Fibroblast of gingiva (primary cell): ENCODE data around the gene ATP5IF1.

ENCODE experiments used
- DNase-seq: peaks from one replicate; pipeline ENCODE4 v3.0.0-alpha.2; 2011; ENCODE audit warnings: low read depth

ATP5IF1 gene

GRCh38 chr1:28265577-28265976 is 29.7 kb downstream of the ATP5IF1 start:
- no peak for DNase-seq

- DNase-seq, result no peak
Observed at GRCh38 chr1:28266920-28267322, 31.0 kb downstream of the ATP5IF1 start.

GRCh38 chr1:28267633-28268032 is 31.7 kb downstream of the ATP5IF1 start:
- no peak for DNase-seq

GRCh38 chr1:28269529-28269928 is 33.6 kb downstream of the ATP5IF1 start:
- DNase-seq, result no peak

GRCh38 chr1:28272215-28272852 is 36.4 kb downstream of the ATP5IF1 start:
- no peak for DNase-seq

GRCh38 chr1:28273216-28273860 is 37.4 kb downstream of the ATP5IF1 start:
- DNase-seq, result no peak

- DNase-seq, result no peak
Observed at GRCh38 chr1:28278763-28279162, 42.8 kb downstream of the ATP5IF1 start.

GRCh38 chr1:28279721-28280120 is 43.8 kb downstream of the ATP5IF1 start:
- no peak for DNase-seq

- no peak for DNase-seq
Observed at GRCh38 chr1:28280501-28280900, 44.6 kb downstream of the ATP5IF1 start.

- no peak for DNase-seq
Observed at GRCh38 chr1:28280977-28281381, 45.1 kb downstream of the ATP5IF1 start.

GRCh38 chr1:28281608-28282425 is 45.9 kb downstream of the ATP5IF1 start:
- no peak for DNase-seq

GRCh38 chr1:28282426-28283407 is 46.8 kb downstream of the ATP5IF1 start:
- DNase-seq, result no peak

- no peak for DNase-seq
Observed at GRCh38 chr1:28286111-28286510, 50.2 kb downstream of the ATP5IF1 start.
